Activated naive CD4-positive, alpha-beta T cell treated with Interleukin-2 at 50 U/mL for 16 hours (primary cell): ENCODE results near the gene CDH23.

ENCODE experiments used
- DNase-seq: peaks from one replicate; pipeline ENCODE4 v3.0.0-alpha.2; 2020

Gene CDH23

DNA sequence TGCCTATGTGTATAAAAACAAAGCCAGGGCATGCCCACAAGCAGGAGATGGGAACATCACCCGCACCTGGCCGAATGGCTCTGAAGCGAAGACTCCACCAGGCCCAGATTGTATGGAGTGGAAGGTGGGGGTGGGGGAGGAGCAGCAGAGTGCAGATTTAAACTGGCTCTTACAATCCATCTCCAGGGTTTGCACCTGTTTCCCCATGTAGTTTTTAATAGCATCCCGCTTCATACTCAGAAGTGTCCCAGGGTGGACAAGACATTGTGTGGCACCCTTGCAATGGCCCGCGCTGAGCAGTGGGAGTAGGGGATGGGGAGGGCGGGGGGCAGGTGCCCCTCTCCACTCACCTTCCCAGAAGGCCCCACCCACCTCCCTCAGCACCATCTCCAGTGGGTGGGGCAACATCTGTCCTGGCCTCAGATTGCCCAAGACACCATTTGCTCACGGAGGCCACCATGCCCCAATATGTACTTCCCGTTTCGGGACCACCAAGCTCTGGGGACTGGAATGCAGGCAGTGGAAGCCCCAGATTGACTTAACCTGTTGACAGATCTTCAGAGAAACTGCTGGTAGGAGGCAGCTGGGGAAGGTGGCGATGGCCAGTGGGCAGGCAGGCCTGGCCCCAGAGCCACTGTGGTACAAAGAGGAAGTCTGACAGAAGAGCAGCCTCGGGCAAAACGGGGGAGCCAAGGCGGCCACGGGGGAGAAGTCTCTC is 353.6 kb downstream of the CDH23 start:
- DNase-seq: no peak

DNA sequence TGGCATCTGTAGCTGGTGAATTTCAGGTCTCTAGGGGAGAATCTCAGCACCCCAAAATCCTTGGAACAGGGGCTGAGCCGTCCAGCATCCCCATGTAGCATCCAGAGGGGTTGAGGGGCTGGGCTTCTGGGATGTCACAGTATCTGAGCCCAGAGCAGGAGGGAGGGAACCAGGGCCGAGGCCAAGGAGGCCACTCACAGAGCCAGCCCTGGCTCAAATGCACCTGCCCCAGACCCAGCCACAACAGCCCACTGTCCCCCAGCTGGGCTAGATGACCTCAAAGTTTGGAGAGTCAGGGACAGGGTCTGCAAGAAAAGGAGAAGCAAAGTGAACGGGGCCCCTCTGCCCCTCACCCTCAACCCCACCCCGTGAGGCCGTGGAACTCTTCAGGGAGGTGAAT is 354.3 kb downstream of the CDH23 start:
- no peak for DNase-seq

DNA sequence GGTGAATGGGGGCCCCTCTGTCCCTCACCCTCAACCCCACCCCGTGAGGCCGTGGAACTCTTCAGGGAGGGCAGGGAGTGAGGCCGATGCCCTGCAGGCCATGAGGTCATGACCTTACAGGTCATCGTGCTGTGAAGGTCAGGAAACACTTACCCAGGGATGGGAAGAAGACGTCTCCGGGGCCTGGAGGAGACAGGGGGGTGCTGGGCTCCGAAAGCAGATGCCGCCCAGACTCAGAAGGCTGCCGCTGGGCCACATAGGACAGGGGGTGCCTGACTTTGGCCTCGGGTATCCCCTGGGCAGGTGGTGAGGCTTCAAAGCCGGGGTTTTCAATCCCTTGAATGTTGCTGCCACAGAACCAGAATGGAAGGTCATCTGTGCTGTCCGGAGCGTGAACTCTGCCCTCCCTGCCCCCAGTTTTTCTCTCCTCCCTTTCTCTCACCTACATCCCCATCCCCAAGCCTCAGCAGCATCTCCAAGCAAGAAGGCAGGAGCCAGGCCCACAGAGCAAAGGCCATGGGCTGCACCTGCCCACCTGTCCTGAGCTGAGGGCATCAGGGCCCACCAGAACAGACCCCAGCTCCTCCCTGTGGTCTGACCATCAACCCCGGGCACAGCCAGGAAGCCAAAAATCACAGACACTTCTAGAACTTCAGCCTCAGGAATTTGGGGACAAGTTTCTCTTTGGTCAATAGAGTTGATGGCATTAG is 354.9 kb downstream of the CDH23 start:
- no peak for DNase-seq

DNA sequence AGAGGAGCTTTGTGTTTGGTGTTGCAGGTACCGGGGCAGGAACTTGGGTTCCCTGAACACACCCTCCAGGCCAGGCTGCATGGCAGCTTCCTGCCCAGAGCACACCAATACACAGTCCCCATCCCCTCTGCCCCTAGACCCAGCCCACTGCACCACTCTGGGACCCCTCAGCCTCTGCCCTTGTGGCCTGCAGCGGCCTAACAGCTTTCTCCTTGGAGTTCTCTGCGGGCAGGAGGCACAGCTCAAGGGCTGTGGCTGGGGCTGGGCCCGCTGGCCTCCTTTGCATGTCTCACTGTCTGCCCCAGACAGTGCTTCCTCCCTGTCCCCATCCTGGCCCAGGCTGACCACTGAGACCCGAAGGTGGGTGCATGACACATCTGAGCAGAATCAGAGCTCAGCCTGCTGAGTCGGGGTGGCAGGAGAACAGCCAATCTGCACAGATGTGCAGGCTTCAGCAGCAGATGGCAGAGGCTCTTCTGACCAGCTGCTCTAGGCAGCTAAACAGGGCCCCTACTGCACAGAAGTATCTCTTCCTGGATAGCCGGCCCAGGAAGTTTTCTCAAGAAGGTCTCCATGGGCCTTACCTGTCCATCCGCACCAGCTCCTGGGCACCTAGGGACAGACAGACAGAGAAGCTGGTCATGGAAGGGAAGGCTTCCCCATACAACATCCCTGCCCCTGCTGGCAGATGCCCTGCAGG is 355.8 kb downstream of the CDH23 start:
- no peak for DNase-seq

DNA sequence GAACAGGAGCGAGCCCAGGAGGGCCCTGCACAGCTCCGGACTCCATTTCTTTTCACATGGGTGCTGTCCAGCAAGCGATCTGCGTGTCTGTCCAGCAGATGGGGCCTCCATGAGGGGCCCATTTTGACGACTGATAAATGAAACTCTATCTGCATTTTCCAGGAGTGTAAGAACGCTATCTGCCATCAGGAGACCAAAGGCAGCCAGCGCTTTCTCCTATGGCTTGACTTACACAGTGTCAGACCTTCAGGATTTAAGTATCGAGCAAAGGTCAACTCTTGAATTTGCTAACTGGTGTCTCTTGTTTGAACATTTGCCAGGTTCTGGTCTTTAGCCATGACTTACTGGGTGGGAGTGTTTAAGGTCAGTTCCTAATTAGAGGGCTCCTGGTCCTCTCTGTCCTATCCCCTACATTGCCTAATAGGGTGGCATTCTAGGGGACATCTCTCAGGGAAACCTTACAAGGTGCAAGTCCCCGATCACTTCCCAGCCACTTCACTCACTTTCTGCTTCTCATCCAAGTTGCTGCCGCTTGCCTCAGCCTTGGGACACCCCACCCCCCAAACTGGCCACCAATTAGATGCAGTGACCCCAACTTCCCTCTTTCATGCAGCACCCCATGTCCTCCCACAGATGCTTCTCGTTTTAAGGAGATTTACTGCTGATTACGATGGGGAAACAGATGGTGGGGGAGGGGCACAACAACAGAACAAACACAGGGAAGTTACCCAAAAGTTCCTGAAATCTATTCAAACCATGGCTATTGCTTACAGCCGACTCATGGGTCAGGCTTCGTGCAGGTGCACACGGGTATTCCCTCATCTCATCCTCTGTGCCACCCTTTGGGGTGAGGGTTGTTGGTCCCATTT is 356.6 kb downstream of the CDH23 start:
- no peak for DNase-seq

DNA sequence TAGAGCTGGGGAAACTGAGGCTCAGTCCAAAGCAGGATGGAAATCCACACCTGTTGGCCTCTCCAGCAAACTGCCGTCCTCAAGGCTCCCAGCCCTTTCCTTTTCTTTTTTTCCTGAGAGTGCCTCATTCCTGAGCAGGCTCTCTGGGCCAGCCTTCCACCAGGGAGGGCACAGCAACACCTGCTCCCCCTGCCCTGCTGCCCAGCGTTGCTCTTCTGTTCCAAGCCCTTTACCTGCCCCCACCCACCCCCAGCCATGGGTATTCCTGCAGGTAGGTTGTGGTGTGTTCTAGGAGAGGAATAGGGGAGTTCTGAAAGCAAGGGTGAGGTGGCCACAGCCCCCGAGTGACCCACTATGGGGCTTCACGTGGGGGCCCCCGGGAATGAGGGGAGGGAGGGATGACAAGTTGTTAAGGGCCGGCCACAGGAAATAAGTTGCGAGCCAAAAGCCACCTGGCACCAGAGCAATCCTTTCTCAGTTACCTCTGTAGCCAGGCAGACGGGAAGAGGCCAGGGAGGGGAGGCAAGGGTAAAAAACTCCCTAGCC is 357.3 kb downstream of the CDH23 start:
- DNase-seq: no peak

DNA sequence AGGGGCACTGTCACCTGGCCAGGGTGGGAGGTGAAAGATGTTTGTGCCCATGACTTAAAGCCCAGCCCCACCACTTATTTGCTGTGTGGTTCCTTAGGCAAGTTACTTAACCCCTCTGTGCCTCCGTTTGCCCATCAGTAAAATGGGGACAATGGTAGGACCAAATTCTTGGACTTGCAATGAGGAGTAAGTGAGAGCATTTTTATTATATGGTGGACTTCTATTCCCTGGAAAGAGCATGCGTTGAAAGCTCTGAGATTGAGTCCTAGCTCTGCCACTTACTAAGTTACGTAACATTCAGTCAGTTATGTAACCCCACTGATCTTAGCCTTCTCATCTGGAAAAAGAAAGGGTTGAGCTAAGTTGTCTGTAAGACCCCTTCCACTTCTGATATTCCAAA is 357.8 kb downstream of the CDH23 start:
- no peak for DNase-seq

DNA sequence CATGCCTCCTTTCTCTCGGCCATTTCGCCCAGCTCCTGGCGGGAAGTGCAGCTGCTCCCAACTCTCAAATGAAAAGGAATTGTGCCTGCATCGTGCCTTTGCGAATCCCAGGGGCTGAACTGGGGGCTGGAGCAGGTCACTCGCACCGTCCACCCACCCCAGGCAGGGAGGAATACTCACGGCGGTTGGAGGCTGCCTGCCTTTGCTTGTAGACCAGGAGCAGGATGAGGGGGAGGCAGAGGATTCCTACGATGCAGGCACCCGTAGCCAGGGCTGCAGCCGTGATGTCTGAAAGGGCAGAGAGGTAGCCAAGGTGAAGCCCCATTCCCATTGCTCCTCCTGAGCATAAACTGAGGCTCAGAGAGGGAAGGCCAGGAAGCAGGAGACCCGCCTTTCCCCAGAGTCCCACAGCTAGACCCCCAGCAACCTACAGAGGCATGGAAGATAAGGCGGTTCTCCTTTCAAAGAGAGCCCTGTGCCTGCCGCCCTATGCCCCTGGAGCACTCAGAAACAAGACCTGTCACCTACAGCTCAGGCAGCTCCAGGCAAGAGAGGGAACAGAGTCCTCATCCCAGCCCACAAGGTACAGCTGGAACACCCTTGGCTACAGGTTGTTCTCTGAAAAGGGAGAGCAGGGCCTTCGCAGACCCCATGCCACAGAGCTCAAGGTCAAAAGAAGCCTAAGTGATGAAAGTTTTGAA is 358.6 kb downstream of the CDH23 start:
- no peak for DNase-seq

DNA sequence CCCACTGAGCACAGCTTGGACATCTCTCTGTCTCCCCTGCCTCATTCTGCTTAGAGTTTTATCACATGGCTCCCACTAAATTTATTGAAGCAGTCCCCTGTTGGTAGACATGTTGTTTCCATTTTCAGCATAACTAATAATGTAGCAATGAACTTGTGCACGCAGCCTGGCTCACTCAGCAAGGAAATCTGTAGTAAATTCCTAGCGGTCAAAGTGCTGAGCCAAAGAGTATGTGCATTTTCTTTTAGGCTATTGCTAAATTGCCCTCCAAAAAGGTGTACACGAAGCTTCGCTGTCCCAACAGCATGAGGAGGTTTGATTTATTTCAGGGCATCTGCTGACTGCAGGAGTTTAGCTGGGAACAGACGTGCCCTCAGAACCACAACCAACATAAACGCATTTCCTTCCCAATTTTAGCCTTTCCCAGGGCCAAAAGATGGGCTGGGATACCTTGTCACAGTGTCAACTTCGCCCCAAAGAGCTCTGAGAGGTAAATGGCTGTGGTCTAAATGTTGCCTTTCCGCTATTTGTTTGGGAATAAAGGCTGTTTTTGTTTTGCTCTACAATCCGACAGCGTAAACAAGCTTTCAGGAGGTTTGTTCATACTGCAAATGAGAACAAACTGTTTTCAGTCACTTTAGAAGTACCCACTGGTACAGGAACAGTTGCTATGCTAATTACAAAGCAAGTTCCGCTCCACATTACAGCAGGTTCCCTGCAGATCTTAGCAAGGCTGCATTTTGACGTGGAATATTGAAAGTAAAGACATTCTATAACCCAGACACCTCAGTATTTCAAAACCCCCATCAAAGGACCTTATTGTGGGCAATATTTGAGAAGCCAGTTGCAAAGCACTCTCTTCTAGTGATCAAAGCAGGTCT is 359.8 kb downstream of the CDH23 start:
- DNase-seq: no peak

DNA sequence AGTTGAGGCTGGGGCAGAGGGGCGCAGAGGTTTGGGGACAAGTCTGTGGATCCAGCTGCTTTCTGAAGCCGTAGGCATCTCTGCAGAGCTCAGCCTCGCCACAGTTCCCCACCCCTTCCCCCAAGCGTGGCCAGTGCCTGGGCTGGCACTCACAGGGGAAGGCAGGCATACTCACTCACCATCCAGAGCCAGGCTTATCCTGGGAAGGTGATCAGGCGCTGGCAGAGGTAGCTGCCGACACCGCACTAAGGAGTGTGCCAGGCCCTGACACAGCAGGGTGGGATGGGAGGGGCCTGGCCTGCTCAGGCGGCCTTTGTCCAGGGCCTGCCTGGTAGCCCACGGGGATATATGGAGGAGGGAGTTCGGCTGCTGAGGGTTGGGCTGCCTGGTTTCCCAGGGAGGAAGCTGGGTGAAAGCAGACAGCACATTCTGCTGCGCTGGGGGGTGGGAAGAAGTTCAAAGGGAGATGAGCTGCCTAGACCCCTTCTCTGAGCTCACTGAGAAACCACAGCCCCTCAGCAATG is 360.7 kb downstream of the CDH23 start:
- no peak for DNase-seq

DNA sequence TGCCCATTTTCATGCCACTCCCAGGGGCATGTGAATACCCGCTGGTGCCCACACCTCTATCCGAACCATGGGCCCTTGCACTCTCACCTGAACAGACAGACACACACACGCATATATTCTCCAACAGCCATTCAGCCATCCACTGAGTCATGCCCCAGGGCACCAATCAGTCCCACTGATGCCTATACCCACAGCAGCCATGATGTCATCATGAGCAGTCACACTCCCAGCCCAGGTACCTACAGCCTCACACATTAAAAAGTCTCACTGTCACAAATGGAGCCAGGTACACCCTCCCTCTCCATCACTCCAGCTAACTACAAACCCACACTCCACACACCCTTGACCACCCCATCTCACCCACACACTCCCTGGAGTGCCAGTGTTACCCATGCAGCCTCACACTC is 364.4 kb downstream of the CDH23 start:
- DNase-seq: peak; percentile 60

DNA sequence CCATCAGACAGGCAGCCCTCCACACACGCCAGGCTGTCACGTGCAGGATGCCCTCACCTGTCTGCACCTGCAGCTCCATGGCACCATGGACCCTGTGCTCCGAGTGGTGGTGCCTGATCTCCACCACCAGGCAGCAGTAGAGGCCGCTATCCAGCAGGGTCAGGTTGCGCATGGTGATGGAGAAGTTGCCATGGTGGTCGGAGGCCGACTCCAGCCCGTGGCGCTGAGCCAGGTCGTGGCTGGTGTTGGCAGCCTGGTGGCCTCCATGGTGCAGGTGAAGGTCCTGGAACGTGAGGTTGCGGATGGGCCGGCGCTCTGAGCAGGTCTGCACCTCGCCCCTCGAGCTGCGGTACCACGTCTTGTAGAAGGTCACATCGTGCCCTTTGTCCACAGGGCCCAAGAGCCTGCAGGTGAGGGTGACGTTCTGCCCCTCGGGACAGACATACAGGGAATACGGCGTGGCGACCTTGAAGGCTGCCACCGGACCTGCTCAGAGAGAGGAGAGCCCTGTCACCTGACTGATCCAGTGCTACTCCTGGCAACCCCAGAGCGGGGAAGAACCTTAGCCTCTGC is 364.9 kb downstream of the CDH23 start:
- DNase-seq: no peak

DNA sequence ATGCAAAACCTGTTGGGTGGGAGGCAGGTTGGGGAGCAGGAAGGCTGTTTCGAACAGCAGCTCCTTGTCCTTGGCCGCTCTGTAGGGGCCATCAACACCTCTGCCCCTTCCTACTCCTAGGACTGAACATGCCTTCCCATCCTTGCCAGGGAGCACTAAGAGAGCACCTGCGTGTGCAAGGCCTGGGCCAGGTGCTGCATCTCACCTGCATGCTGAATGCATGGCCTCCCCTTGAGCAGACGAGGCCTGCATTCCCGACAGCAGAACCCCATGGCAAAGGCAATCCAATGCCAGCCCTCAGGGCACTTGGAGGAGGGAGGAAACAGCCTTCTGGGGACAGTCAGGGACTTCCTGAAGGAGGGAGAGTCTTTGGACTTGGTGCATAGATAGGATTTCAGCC is 365.6 kb downstream of the CDH23 start:
- DNase-seq: no peak

DNA sequence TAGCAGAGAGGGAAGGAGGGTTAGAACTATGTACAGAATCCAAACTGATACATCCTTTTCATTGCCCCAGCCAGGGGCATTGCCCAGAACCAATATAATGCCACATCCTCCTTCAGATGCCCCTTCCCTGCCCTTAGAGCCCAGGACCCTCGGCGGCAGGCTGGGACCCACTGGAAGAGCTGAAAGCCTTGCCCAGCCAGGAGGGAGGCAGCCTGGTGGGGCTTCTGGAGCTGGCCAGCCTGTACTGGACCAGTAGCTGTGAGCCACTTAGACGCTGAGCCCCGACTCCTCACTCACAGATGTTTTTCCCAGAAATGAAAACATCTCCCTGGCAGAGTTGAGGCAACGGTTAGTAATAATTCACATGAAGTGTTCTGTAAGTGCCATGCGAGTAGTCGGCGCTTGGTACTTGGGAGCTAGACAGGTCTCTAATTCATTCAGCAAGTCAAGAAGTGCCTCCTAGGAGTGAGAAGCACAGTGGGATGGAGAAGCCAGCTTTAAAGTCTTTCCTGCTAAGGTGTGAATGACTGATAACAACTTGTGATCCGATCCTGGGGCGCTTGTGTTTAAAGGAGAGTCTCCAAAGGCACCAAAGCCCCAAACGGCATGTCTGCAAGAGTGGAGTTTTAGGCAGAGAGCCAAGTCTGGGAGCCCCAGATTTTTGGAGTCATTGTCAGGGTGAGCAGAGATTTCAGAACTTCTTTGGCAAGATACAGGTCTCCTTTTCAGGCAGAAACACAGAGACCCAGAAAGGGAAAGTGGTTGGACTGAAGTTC is 366.8 kb downstream of the CDH23 start:
- DNase-seq: no peak

DNA sequence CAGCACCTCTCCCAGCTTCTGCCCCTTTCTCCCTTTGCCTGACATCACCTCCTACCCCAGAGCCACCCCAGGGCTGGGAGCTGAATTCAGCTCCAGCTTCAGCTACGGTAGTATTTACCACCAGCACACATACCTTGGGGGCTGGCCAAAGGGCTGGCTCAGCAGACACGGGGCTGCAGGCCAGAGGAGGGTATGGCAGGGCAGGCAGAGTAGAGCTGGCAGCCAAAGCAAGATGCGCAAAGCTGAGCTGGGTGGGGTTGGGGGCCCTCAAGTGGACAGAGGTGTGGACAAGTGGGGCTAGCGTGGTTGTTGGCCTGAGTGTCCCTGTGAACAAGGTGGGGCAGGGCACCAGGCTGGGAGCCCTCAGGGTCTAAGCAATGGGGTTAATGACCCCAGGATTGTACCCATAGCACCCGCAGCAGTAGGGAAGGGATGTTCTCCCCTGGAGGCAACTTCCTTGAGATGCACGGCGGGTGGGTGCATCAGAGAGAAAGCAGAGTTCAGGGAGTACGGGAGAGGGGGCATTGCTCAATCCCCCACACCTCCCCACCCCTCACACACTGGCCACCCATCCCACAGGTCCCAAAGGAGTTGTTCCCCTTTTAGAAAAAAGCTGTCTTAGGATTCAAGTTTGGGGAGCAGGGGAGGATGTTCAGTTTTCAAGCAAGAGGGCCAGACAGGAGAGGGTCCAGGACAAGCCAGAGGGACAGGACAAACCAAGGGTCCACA is 368.6 kb downstream of the CDH23 start:
- DNase-seq: no peak

DNA sequence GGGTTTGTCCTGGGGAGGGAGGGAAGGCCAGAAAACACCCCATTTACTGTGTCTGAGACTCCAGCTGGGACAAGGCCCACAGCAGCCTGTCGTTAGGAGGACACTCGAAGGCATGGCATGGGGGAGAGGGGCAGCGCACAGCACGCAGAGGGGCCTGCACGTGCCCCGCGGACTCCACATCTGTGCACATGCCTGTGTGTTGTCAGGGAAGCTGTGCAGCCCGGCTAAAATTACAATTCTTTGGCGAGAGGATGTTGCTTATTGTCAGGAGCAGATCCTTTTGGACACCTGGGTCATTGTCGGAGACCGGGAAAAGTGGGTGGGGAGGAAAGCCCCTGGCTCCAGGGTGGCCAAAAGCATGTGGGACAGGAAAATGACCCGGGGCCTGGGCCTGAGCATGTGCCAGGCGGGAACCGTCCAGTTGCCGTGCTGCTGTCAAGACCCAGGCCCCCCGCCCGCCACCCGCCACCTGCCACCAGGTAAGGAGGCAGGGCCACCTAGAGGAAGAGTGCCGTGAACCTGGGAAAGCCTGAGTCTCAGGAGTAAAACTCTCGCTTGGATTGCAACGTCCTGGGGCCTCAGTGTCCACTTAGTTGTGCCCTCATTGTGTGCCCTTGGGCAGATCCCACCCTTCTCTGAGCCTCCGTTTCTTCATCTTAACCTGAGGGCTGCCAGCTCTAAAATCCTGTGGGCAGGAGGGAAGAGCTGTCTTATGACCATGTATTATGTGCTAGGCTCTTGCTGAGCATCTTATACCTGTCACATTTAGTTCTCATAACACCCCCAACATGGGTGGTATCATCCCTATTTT is 369.4 kb downstream of the CDH23 start:
- no peak for DNase-seq

DNA sequence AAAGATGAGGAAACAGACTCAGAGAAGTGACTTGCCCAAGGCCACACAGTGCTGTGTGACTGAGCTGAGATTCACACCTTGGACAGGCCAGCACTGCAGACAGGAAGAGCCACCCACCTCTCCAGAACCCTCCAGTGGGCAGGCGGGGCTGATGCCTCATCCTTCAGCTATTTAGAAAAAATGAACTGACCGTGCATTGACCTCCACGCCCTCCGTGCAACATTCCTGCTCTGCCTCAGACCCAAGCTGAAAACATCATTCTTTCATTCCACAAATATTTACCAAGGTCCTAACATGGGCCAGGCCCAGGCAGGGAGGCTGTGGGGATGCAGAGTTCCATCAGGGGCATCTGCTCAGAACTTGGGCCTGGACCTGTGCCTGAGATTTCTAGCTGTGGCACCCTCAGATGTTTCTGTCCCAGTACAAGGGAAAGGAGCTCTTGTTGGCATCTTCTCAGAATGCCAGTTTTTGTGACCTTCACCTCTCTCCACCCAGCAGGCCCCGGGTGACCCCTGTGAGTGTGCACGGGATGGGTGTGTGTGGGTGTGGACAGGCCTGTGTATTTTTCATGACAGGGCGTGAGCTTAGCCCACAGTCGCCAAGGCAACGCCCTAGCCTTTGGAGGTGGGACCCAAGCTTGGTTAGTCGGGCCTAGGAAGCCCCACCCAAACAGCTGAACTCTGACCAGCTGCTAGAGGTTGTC is 370.1 kb downstream of the CDH23 start:
- DNase-seq: peak; percentile 40
